ENCODE results near the gene UNC45B. TPM values are rescaled to one million over a fixed set of nuclear protein-coding genes. Genes with fewer than 3 reads are reported as not detected.
"Not testable (repeated sequence)": the region's sequence is repeated elsewhere in the genome, so short reads cannot be mapped to it uniquely, and the experiment has no call there.

The UNC45B gene
- total RNA-seq, 1 donor from 2014 or later: not detected

GRCh38 chr17:35149941-35150340 is 2.3 kb downstream of the UNC45B start:
- Mint-ChIP-seq H3K27me3 (ENCODE audit: insufficient read depth) (peaks cover 6% of the 10 kb centered on the region), H3K4me1 (ENCODE audit: low read depth) (no peaks in the 10 kb centered on the region), H3K27ac (no peak overlapping the region), H3K9me3 (no peaks in the 10 kb centered on the region), H3K36me3 (ENCODE audit: low read depth) (no peaks in the 10 kb centered on the region), H3K4me3 (no peak overlapping the region)
- DNase-seq (ENCODE audit: low spot score): no peak
- intact Hi-C loops (cut with micrococcal nuclease): loop anchor here (10.0 kb wide), 1 partner anchor 285 kb away; the partner anchor contains the start of gene SLFN12

GRCh38 chr17:35151080-35151479 is 3.5 kb downstream of the UNC45B start:
- intact Hi-C loops (cut with micrococcal nuclease); H3K4me1 Mint-ChIP-seq (ENCODE audit: low read depth); H3K9me3 Mint-ChIP-seq; DNase-seq (ENCODE audit: low spot score); H3K36me3 Mint-ChIP-seq (ENCODE audit: low read depth); H3K4me3 Mint-ChIP-seq; H3K27ac Mint-ChIP-seq: not testable (repeated sequence)
- peaks cover 13% of the 10 kb centered on the region for H3K27me3 Mint-ChIP-seq (ENCODE audit: insufficient read depth)

GRCh38 chr17:35152421-35153140 is 5.0 kb downstream of the UNC45B start:
- H3K27ac Mint-ChIP-seq: no peak overlapping the region
- no peak for DNase-seq (ENCODE audit: low spot score)
- peaks cover 14% of the 10 kb centered on the region for H3K27me3 Mint-ChIP-seq (ENCODE audit: insufficient read depth)
- H3K4me1 Mint-ChIP-seq (ENCODE audit: low read depth): no peaks in the 10 kb centered on the region
- H3K4me3 Mint-ChIP-seq: no peak overlapping the region
- no peaks in the 10 kb centered on the region for H3K36me3 Mint-ChIP-seq (ENCODE audit: low read depth)
- H3K9me3 Mint-ChIP-seq: no peaks in the 10 kb centered on the region
- intact Hi-C loops (cut with micrococcal nuclease): no loop called here

DNA sequence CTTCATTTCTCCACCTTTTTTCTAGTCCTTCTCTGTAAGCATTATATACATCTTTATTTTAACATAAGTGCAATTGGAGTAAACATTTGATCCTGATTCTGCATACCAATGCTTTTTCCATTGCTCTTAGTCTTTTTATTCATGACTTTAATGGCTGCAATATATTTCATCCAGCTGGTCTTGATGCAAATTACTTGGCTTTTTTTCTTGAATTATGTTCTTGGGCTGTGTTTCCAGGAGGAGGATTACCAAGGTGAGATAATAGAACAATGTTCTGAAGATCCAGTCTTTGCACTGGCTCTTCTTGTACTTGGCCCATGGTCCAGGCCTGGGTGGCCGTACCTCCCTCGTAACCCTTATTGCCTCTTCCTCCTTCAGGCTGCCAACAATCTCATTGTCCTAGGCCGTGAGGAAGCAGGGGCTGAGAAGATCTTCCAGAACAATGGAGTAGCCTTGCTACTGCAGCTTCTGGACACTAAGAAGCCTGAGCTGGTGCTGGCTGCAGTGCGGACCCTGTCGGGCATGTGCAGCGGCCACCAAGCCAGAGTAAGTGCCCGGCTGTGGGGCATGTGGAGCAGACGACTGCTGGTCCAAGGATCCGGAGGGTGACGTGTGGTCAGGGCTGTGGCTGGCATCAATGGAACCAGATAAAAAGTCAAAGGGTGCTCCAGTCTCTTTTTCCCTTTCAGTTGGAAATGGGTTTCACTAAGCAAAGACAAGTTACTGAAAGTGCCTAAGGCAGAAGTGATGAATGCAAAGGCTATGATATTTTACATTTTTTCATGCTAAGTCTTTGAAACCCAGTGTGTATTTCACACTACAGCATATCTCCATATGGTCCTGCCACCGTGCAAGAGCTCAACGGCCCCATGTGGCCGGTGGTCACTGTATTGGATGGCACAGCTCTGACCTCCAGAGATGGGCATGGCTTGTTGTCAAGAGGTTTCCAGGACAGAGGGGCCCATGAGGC is 6.9 kb downstream of the UNC45B start:
- Mint-ChIP-seq H3K36me3 (ENCODE audit: low read depth) (no peaks in the 10 kb centered on the region), H3K4me3 (no peak overlapping the region), H3K27ac (no peak overlapping the region), H3K4me1 (ENCODE audit: low read depth) (no peaks in the 10 kb centered on the region), H3K27me3 (ENCODE audit: insufficient read depth) (peaks cover 18% of the 10 kb centered on the region), H3K9me3 (no peaks in the 10 kb centered on the region)
- no peak for DNase-seq (ENCODE audit: low spot score)
- intact Hi-C loops (cut with micrococcal nuclease): no loop called here

- Mint-ChIP-seq H3K27me3 (ENCODE audit: insufficient read depth) (peaks cover 18% of the 10 kb centered on the region), H3K9me3 (no peaks in the 10 kb centered on the region)
Observed at GRCh38 chr17:35155246-35155645, 7.6 kb downstream of the UNC45B start.

DNA sequence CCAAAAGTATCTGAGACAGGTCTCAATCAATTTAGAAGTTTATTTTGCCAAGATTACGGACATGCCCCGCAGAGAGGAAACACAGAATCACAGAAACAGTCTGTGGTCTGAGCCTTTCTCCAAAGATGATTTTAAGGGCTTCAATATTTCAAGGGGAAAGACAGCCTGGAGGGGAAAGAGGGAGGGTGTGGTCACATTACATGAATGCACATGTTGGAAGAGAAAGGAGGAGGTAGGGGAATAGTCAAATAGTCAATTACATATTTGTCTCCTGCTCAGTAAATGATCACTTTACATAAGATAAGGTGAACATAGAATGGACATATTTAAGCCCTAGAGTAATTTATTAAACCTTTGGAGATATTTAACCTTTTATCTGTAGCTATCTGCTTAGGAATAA is 12.3 kb downstream of the UNC45B start:
- H3K36me3 Mint-ChIP-seq (ENCODE audit: low read depth): no peaks in the 10 kb centered on the region
- H3K4me3 Mint-ChIP-seq: no peak overlapping the region
- H3K27me3 Mint-ChIP-seq (ENCODE audit: insufficient read depth): peaks cover 12% of the 10 kb centered on the region
- H3K9me3 Mint-ChIP-seq: peaks cover 7% of the 10 kb centered on the region
- no peak for DNase-seq (ENCODE audit: low spot score)
- H3K4me1 Mint-ChIP-seq (ENCODE audit: low read depth): peaks cover 34% of the 10 kb centered on the region
- no peak overlapping the region for H3K27ac Mint-ChIP-seq
- intact Hi-C loops (cut with micrococcal nuclease): no loop called here

More at GRCh38 chr17:35155246-35155645, 7.6 kb downstream of the UNC45B start:
- H3K4me1 Mint-ChIP-seq (ENCODE audit: low read depth): peaks cover 7% of the 10 kb centered on the region
- no peak overlapping the region for H3K27ac Mint-ChIP-seq
- intact Hi-C loops (cut with micrococcal nuclease): no loop called here
- no peak overlapping the region for H3K4me3 Mint-ChIP-seq
- no peaks in the 10 kb centered on the region for H3K36me3 Mint-ChIP-seq (ENCODE audit: low read depth)
- DNase-seq (ENCODE audit: low spot score): no peak

- intact Hi-C loops (cut with micrococcal nuclease): no loop called here
- Mint-ChIP-seq H3K4me1 (ENCODE audit: low read depth) (peaks cover 39% of the 10 kb centered on the region), H3K36me3 (ENCODE audit: low read depth) (no peaks in the 10 kb centered on the region), H3K4me3 (peak overlapping the region; percentile 62), H3K27me3 (ENCODE audit: insufficient read depth) (peaks cover 7% of the 10 kb centered on the region), H3K27ac (peak overlapping the region; percentile 32), H3K9me3 (peaks cover 7% of the 10 kb centered on the region)
- DNase-seq (ENCODE audit: low spot score): no peak
Observed at GRCh38 chr17:35160354-35161201, 13.0 kb downstream of the UNC45B start.

DNA sequence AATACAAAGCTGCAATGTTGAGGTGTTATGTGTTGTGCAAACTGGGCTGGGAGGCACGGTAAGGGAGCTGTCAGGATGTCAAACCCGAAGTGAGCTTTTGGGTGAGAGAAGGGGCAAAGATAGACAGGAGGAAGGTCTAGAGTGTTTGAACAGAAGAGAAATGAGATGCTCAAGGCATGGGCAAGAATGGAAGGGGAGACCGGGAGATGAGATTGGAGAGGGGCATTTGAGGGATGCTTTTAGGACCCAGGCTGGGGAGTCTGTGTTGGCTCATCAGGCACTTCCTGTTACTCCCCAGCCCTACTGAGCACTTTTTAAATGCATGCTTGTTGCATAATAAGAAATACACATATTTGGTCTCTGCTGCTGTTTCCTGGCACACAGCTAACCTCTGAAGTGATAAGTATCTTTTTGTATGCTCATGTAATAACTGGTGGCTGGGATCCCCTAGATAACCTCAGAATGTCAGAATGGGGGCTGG is 13.7 kb downstream of the UNC45B start:
- DNase-seq (ENCODE audit: low spot score): no peak
- Mint-ChIP-seq H3K4me3 (peak overlapping the region; percentile 62), H3K27me3 (ENCODE audit: insufficient read depth) (peaks cover 4% of the 10 kb centered on the region), H3K36me3 (ENCODE audit: low read depth) (no peaks in the 10 kb centered on the region), H3K9me3 (peaks cover 7% of the 10 kb centered on the region), H3K4me1 (ENCODE audit: low read depth) (peaks cover 39% of the 10 kb centered on the region), H3K27ac (peak overlapping the region; percentile 32)
- intact Hi-C loops (cut with micrococcal nuclease): no loop called here

DNA sequence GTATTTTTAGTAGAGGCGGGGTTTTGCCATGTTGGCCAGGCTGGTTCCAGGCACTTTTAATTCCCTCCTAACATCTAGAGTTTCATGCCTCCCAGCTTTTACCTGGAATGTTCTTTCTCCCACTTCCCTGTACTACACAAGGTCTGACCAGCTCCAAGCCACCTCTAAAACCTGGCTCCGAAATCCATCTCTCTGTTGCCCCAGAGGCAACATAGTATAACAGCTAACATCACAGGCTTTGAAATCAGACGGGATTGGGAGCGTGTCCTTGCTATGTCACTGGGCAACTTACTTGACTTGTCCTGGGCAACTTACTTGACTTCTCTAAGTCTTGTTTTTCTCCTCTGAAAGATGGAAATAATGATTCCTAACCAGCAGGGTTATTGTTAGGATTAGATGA is 15.1 kb downstream of the UNC45B start:
- no peaks in the 10 kb centered on the region for H3K36me3 Mint-ChIP-seq (ENCODE audit: low read depth)
- peaks cover 7% of the 10 kb centered on the region for H3K9me3 Mint-ChIP-seq
- no peak overlapping the region for H3K4me3 Mint-ChIP-seq
- H3K27me3 Mint-ChIP-seq (ENCODE audit: insufficient read depth): peaks cover 4% of the 10 kb centered on the region
- H3K4me1 Mint-ChIP-seq (ENCODE audit: low read depth): peaks cover 41% of the 10 kb centered on the region
- intact Hi-C loops (cut with micrococcal nuclease): no loop called here
- no peak for DNase-seq (ENCODE audit: low spot score)
- H3K27ac Mint-ChIP-seq: no peak overlapping the region

GRCh38 chr17:35163886-35164285 is 16.3 kb downstream of the UNC45B start:
- intact Hi-C loops (cut with micrococcal nuclease): no loop called here

DNA sequence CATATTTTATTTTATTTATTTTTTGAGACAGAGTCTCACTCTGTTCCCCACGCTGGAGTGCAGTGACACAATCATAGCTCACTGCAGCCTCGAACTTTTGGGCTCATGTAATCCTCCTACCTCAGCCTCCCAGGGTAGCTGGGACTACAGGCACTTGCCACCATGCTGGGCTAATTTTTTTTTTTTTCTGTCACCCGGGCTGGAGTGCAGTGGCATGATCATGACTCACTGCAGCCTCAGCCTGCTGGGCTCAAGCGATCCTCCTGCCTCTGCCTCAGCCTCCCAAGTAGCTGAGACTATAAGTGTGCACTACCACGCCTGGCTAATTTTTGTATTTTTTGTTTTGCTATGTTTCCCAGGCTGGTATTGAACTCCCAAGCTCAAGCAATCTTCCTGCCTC is 17.1 kb downstream of the UNC45B start:
- DNase-seq (ENCODE audit: low spot score): no peak
- Mint-ChIP-seq H3K4me3 (no peak overlapping the region), H3K4me1 (ENCODE audit: low read depth) (peaks cover 43% of the 10 kb centered on the region), H3K27me3 (ENCODE audit: insufficient read depth) (no peaks in the 10 kb centered on the region), H3K36me3 (ENCODE audit: low read depth) (no peaks in the 10 kb centered on the region), H3K27ac (no peak overlapping the region), H3K9me3 (peaks cover 7% of the 10 kb centered on the region)
- intact Hi-C loops (cut with micrococcal nuclease): no loop called here

More at GRCh38 chr17:35163886-35164285, 16.3 kb downstream of the UNC45B start:
- H3K9me3 Mint-ChIP-seq: peaks cover 7% of the 10 kb centered on the region
- no peak overlapping the region for H3K4me3 Mint-ChIP-seq
- H3K4me1 Mint-ChIP-seq (ENCODE audit: low read depth): peaks cover 44% of the 10 kb centered on the region
- H3K36me3 Mint-ChIP-seq (ENCODE audit: low read depth): no peaks in the 10 kb centered on the region
- no peaks in the 10 kb centered on the region for H3K27me3 Mint-ChIP-seq (ENCODE audit: insufficient read depth)
- no peak overlapping the region for H3K27ac Mint-ChIP-seq
- no peak for DNase-seq (ENCODE audit: low spot score)

DNA sequence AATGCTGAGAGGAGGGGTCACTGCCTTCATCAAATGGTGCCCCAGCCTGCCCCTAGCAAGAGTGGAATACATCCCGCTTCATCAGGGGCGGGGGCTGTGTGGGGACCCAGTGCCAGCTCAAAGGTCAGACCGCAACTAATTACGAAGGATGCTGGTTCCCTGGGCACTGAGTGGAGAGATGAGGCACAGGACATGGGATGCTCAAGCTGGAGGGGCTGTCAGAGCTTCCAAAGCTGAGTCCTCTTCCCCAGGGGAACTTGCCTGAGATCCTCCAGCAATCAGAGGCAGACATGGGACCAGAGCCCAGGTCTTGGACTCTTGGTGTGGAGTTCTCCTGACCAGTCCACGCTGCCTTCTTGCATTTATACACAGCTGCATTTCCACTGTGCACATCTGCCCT is 18.9 kb downstream of the UNC45B start:
- intact Hi-C loops (cut with micrococcal nuclease): no loop called here
- DNase-seq (ENCODE audit: low spot score): no peak
- Mint-ChIP-seq H3K27me3 (ENCODE audit: insufficient read depth) (no peaks in the 10 kb centered on the region), H3K4me3 (no peak overlapping the region), H3K36me3 (ENCODE audit: low read depth) (no peaks in the 10 kb centered on the region), H3K27ac (no peak overlapping the region), H3K4me1 (ENCODE audit: low read depth) (peaks cover 31% of the 10 kb centered on the region), H3K9me3 (no peaks in the 10 kb centered on the region)
